LoVo (cell line): Measurements from ENCODE around the gene MAGI3.
A peak's percentile ranks its signal among the peaks of the same experiment; 100 is the strongest.

Experiments
- DNase-seq: peaks from one replicate; pipeline ENCODE4 v3.0.0-alpha.2; 2016; ENCODE audit warnings: low spot score

MAGI3 gene

DNA sequence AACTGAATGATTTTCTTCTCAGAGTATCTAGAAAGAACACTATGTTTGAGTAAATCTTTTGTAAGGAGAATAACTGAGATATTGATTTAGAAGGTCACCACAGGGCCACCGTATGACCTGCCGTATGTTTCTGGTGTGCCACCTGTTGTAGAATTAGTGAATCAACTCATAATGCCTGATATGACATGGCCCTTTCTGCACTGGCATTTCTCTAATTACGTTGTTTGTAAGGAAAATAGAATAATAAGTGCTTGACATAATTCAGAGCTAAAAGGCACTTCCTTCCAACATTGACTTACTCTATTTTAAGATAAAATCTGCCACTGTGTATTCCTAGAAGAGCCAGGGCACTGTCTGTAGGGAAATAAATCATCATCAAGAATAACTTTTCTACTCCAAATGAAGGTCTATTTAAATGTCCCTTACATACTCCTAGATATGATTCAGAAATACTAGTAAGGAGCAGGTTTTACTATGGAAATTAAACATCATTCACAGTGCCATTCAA, 267.3 kb downstream of the MAGI3 start:
- no peak for DNase-seq

DNA sequence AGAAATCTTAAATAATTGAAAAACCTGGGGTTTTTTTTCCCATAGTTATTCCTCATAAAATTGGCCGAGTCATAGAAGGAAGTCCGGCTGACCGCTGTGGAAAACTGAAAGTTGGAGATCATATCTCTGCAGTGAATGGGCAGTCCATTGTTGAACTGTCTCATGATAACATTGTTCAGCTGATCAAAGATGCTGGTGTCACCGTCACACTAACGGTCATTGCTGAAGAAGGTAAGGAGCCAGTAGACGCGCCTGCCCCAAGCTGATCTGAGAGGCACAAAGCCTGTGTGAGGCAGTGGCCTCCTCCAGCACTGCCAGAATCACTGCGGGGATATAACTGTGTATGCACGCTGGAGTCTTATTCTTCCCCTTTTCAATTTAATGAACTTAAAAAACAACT, 268.7 kb downstream of the MAGI3 start:
- no peak for DNase-seq

GRCh38 chr1:113659556-113659955, 269.2 kb downstream of the MAGI3 start:
- DNase-seq: no peak

- no peak for DNase-seq
These were observed 269.8 kb downstream of the MAGI3 start for GRCh38 chr1:113660088-113660487.

DNA sequence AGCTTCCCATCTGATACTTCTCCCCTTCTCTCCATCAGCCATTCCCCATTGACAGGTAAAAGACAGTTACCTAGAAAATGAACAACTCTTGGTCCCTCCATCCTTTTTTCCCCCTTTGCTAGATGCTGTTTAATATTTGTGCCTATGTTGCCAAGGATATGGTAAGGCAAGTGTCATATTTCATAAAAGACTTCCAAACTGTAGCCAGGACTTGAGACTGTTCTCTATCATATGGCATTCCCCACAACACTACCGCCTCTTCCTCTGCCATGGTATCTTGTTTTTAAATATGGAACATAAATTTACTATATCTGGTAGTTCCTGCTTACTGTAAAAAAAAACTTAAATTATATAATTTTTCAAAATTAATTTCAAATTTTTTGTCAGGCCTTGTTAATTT, 271.8 kb downstream of the MAGI3 start:
- no peak for DNase-seq

- DNase-seq: no peak
These were observed 273.0 kb downstream of the MAGI3 start for GRCh38 chr1:113663165-113663951.

DNA sequence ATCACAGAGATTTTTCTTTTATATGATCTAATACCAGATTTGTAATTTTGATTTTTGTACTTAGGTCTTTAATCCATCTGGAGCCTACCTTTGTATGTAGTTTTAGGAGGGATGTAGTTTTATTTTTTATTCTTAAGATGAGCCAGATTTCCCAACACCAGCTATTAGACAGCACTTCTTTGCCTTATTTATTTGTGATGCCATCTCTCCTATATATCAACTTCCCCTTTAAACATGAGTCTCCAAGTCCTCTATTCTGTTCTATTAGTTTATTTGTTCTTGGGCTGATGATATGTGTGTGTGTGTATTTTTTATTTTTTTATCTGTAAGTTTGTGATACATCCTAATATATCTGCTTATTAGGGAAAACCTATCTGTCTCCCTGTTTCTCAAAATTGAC, 274.8 kb downstream of the MAGI3 start:
- no peak for DNase-seq

DNA sequence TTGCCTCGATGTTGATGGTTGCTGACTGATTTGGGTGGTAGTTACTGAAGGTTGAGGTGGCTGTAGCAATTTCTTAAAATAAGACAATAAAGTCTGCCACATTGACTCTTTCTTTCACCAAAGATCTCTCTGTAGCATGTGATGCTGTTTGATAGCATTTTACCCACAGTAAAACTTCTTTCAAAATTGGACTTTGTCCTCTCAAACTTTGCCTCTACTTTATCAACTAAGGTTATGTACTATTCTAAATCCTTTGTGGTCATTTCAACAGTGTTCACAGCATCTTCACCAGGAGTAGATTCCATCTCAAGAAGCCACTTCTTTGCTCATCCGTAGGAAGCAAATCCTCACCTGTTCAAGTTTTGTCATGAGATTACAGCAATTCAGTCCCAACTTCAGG, 275.8 kb downstream of the MAGI3 start:
- no peak for DNase-seq

DNA sequence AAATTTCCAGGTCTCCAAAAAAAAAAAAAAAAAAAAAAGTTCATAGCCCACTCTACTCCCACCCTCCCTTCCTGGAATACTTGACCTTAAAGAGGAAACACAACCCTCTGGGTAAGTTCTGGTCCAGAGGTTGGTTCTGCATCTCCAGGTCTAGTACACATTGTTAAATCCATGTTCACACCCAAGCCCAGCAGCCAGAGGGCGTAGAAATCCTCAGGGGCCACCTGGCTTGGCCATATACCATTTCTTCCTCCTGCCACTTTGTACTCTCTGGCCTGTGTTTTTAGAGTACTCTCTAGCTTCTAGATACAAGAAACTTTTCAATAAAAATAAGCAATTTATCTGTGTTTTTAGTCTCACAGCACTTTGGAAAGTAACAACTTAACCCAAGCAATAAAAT, 279.7 kb downstream of the MAGI3 start:
- no peak for DNase-seq

- no peak for DNase-seq
These were observed 280.3 kb downstream of the MAGI3 start for GRCh38 chr1:113670650-113671049.

DNA sequence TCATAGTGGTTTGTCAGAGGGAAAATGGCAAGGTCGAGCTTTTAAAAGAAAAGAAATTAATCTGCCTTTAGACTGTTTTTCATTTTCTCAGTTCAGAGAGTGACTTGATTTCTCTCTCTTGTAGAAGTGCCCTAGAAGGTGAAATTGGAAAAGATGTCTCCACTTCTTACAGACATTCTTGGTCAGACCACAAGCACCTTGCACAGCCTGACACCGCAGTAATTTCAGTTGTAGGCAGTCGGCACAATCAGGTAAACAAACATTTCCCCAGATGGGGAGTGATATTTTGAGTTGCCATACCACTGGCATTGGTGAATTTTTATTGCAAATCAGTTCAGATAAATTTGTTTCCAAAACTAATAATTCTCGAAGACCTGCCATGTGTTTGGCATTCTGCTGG, 282.2 kb downstream of the MAGI3 start:
- no peak for DNase-seq

DNA sequence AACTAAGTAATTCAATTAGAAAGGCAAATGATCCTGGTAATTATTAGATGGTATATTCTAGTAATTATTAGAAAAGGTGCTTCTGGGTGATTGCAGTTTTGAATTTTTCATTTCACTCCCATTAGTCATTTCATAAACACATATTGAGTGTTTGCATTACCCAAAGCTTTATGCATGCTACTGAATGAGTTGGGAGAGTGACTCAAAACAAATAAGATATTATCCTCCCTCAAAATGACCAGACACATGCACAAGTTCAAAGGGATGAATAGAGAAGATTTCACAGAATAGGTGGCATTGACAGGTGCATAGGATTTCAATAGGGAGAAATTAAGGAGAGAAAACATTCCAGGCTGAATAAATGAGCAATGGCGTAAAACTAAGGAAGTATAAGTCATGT, 284.3 kb downstream of the MAGI3 start:
- DNase-seq: no peak

- DNase-seq: no peak
These were observed 285.0 kb downstream of the MAGI3 start for GRCh38 chr1:113675302-113675701.

DNA sequence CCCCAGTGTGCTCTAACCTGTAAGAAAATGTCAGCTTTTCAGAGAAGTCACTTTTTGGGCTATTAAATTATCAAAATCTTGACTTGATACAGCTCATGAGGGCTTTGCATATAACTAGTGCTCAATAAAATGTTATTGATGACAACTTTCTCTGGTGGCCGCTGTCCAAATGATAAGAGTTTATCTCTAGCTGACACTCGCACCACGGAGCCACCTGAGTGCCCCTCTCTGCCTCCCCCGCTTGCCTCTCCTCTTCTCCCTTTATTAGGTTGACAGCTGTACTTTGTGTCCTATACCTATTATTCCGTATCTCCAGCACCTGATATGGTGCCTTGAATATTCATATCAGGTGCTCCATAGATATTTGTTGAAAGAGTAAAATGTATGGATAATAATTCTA, 286.2 kb downstream of the MAGI3 start:
- no peak for DNase-seq

GRCh38 chr1:113677250-113678158, 287.2 kb downstream of the MAGI3 start:
- peak; percentile 45 for DNase-seq

GRCh38 chr1:113678159-113678469, 287.8 kb downstream of the MAGI3 start:
- DNase-seq: no peak

GRCh38 chr1:113681596-113682337, 291.5 kb downstream of the MAGI3 start:
- DNase-seq: no peak

- no peak for DNase-seq
These were observed 293.3 kb downstream of the MAGI3 start for GRCh38 chr1:113683384-113684152.

DNA sequence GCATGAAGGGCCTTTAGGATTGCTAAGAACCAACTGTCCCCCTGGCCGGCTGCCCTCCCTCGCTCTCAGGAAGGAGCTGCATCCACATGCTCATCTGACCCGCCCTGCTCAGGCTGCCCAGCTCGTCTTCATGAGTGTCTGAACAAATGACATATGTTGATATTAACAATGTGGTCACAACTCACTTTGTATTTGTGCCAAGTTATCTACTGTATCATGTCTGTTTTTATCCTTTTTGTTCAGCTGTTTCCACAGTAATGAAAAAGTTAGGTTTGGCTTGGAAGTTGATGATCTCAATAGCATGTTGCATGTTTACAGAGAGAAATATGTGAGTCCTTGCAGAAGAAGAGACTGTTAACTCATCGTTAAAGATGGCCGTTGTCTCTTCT, 293.8 kb downstream of the MAGI3 start:
- no peak for DNase-seq

DNA sequence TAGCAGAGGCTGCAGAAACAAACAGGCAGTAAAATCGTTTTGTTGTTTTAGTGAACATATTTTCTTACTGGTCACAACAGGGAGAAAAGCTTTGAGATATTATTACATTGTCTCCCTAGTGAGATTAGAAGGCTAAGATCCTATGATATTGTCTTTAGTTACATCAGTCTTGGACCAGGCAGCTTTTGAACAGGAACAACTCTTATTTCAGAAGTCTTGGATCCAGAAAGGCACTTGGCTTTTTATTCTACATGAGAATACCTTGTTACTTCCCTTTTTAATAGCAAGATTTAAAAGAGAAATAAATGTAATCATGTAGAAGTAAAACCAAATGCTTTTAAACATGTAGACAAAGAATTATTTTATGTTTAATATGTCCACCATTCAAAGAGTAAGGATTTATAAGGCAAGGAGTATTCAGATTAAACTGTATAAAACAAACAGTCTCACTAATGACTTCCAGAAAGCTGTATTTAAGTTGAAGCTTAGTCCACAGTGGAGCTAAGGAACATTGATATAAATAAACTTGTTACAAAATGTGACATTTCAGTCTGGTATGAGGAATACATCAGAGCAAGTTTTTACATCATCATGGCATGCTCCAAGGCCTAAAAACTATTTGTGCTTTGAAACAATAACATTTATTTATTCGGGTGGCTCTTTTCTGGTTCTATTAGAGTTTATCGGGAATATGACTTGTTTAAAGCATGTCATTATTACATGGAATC, 296.7 kb downstream of the MAGI3 start:
- no peak for DNase-seq

- DNase-seq: no peak
These were observed 300.9 kb downstream of the MAGI3 start for GRCh38 chr1:113691184-113691583.
